ENCODE results near the gene PCDHA4. TPM values are rescaled to one million over a fixed set of nuclear protein-coding genes. Genes with fewer than 3 reads are reported as not detected.
"Not testable (repeated sequence)": the region's sequence is repeated elsewhere in the genome, so short reads cannot be mapped to it uniquely, and the experiment has no call there.

The PCDHA4 gene
- total RNA-seq, 2 experiments from 2014 or later, result not detected

- intact Hi-C loops (cut with micrococcal nuclease), result no loop called here
- no peak overlapping the region for H3K27ac Mint-ChIP-seq
- no peaks in the 10 kb centered on the region for H3K4me1 Mint-ChIP-seq (ENCODE audit: low read depth)
- H3K4me3 Mint-ChIP-seq, result no peak overlapping the region
- TF ChIP-seq, protein P1, sequence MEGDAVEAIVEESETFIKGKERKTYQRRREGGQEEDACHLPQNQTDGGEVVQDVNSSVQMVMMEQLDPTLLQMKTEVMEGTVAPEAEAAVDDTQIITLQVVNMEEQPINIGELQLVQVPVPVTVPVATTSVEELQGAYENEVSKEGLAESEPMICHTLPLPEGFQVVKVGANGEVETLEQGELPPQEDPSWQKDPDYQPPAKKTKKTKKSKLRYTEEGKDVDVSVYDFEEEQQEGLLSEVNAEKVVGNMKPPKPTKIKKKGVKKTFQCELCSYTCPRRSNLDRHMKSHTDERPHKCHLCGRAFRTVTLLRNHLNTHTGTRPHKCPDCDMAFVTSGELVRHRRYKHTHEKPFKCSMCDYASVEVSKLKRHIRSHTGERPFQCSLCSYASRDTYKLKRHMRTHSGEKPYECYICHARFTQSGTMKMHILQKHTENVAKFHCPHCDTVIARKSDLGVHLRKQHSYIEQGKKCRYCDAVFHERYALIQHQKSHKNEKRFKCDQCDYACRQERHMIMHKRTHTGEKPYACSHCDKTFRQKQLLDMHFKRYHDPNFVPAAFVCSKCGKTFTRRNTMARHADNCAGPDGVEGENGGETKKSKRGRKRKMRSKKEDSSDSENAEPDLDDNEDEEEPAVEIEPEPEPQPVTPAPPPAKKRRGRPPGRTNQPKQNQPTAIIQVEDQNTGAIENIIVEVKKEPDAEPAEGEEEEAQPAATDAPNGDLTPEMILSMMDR (IDR thresholded peaks at IDR 0.05), result no peak
- DNase-seq (no peak), ATAC-seq (no peak)
- peaks cover 10% of the 10 kb centered on the region for H3K36me3 Mint-ChIP-seq (ENCODE audit: low read depth)
- ChIA-PET CTCF (no interaction called here), POLR2A (no interaction called here)
- peaks cover 28% of the 10 kb centered on the region for H3K9me3 Mint-ChIP-seq
- peaks cover 33% of the 10 kb centered on the region for H3K27me3 Mint-ChIP-seq
Measured at GRCh38 chr5:140802781-140803271, 4.0 kb upstream of the PCDHA4 start.

- CTCF ChIA-PET, result interaction anchor here (0.9 to 1.9 kb wide), 3 partner anchors 8 to 22 kb away, joined by 3 to 6 read pairs (median 5); partner anchors contain the start of gene PCDHA1
- POLR2A ChIA-PET; H3K27ac Mint-ChIP-seq; H3K4me1 Mint-ChIP-seq (ENCODE audit: low read depth); DNase-seq; intact Hi-C loops (cut with micrococcal nuclease); ATAC-seq; H3K36me3 Mint-ChIP-seq (ENCODE audit: low read depth); H3K4me3 Mint-ChIP-seq: not testable (repeated sequence)
- Mint-ChIP-seq H3K9me3 (peaks cover 24% of the 10 kb centered on the region), H3K27me3 (peaks cover 21% of the 10 kb centered on the region)
Measured at GRCh38 chr5:140808241-140808888, 1.5 kb downstream of the PCDHA4 start.

- Mint-ChIP-seq H3K4me1 (ENCODE audit: low read depth) (no peaks in the 10 kb centered on the region), H3K36me3 (ENCODE audit: low read depth) (peaks cover 6% of the 10 kb centered on the region), H3K27ac (no peak overlapping the region), H3K4me3 (no peak overlapping the region), H3K9me3 (peaks cover 23% of the 10 kb centered on the region), H3K27me3 (peaks cover 20% of the 10 kb centered on the region)
- TF ChIP-seq, protein P1 (IDR thresholded peaks at IDR 0.05), result no peak
- ChIA-PET POLR2A (no interaction called here), CTCF (interaction anchor here (1.0 kb wide), 1 partner anchor 14 kb away, joined by 3 read pairs; no protein-coding TSS in a partner anchor)
- no peak for DNase-seq
- intact Hi-C loops (cut with micrococcal nuclease), result no loop called here
- no peak for ATAC-seq
Measured at GRCh38 chr5:140808889-140809291, 2.0 kb downstream of the PCDHA4 start.

DNA sequence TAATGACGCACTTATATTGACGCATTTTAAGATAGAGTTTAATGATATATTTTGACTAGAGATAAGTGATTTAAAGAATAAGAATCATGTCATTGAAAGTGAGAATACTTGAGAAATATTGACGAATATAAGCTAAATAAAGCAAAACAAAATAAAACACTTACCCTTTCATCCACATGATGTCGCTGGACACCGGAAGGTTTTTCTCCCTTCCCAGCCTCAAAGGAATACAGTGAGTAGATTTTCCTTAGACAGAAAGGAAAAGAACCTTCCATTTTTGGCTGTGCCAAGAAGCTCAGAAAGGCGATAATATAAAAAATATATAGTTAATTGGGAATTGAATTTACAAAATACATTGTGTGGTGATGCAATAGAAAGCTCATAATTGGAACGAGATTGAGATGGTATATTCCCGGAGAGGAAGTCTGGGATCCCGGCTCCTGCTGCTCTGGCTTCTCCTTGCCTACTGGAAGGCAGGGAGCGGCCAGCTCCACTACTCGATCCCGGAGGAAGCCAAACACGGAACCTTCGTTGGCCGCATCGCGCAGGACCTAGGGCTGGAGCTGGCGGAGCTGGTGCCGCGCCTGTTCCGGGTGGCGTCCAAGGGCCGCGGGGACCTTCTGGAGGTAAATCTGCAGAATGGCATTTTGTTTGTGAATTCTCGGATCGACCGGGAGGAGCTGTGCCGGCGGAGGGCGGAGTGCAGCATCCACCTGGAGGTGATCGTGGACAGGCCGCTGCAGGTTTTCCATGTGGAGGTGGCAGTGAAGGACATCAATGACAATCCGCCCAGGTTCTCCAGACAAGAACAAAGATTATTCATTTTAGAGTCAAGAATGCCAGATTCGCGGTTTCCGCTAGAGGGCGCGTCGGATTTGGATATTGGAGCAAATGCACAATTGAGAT lies 14.8 kb downstream of the PCDHA4 start, which contains the start of gene PCDHA5:
Gene PCDHA5, plus strand, starts transcription at position 239 of the 906 bp plus-strand sequence.
- H3K4me1 Mint-ChIP-seq (ENCODE audit: low read depth), result no peaks in the 10 kb centered on the region
- ATAC-seq, result no peak
- H3K27me3 Mint-ChIP-seq, result peaks cover 6% of the 10 kb centered on the region
- H3K9me3 Mint-ChIP-seq, result peaks cover 5% of the 10 kb centered on the region
- TF ChIP-seq, protein P1 (IDR thresholded peaks at IDR 0.05), result no peak
- H3K36me3 Mint-ChIP-seq (ENCODE audit: low read depth), result peaks cover 4% of the 10 kb centered on the region
- peak; percentile 58 for DNase-seq
- H3K27ac Mint-ChIP-seq, result no peak within 1 kb of the TSS
- ChIA-PET POLR2A (interaction anchor here (0.6 kb wide), 1 partner anchor 491 kb away, joined by 3 read pairs; no protein-coding TSS in a partner anchor), CTCF (interaction anchor here (0.7 to 2.0 kb wide), 3 partner anchors 19 to 701 kb away, joined by 3 to 7 read pairs (median 6); partner anchors contain the start of gene PCDHA8)
- no peak within 1 kb of the TSS for H3K4me3 Mint-ChIP-seq
- intact Hi-C loops (cut with micrococcal nuclease), result no loop called here

GRCh38 chr5:140822281-140822629 lies 15.4 kb downstream of the PCDHA4 start:
- Mint-ChIP-seq H3K27ac (no peak overlapping the region), H3K9me3 (peaks cover 5% of the 10 kb centered on the region), H3K4me1 (ENCODE audit: low read depth) (no peaks in the 10 kb centered on the region), H3K4me3 (no peak overlapping the region), H3K27me3 (peaks cover 11% of the 10 kb centered on the region), H3K36me3 (ENCODE audit: low read depth) (peaks cover 4% of the 10 kb centered on the region)
- TF ChIP-seq, protein P1 (IDR thresholded peaks at IDR 0.05), result no peak
- CTCF ChIA-PET, result interaction anchor here (0.7 to 2.0 kb wide), 3 partner anchors 19 to 701 kb away, joined by 3 to 7 read pairs (median 6); partner anchors contain the start of gene PCDHA8
- DNase-seq (no peak), ATAC-seq (no peak)
- POLR2A ChIA-PET, result no interaction called here
- intact Hi-C loops (cut with micrococcal nuclease), result no loop called here

- H3K36me3 Mint-ChIP-seq (ENCODE audit: low read depth); CTCF ChIA-PET: not testable (repeated sequence)
Measured at GRCh38 chr5:140822969-140823368, 16.1 kb downstream of the PCDHA4 start.

More at GRCh38 chr5:140822969-140823368, 16.1 kb downstream of the PCDHA4 start:
- ATAC-seq; POLR2A ChIA-PET; H3K9me3 Mint-ChIP-seq; H3K4me3 Mint-ChIP-seq; DNase-seq; H3K27ac Mint-ChIP-seq; intact Hi-C loops (cut with micrococcal nuclease); H3K4me1 Mint-ChIP-seq (ENCODE audit: low read depth): not testable (repeated sequence)
- peaks cover 11% of the 10 kb centered on the region for H3K27me3 Mint-ChIP-seq
